Astrocyte of the hippocampus (primary cell): ENCODE results near the gene MTMR1.

Source experiments
- DNase-seq: peaks from one replicate; pipeline ENCODE4 v3.0.0; 2011; ENCODE audit warnings: low read depth, low spot score

Gene MTMR1

DNA sequence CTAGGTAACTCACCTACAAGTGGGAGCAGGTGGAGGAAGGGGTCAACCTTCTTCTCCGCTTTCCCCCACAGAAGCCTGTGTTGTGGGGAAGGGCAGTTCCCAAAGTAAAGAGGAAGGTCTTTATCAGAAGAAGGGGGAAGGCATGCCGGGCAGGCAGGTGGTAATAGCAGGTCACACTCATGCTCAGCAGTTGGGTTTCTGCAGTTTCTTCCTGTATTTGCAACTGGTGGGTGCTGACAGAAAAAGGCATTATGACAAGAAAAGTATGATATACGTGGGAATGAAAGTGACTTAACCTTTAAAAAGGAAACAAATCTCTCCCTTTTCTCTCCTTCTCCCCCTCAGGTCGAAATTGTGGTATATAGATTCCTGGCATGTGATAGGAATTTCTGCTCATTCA, 3.7 kb downstream of the MTMR1 start:
- no peak for DNase-seq

DNA sequence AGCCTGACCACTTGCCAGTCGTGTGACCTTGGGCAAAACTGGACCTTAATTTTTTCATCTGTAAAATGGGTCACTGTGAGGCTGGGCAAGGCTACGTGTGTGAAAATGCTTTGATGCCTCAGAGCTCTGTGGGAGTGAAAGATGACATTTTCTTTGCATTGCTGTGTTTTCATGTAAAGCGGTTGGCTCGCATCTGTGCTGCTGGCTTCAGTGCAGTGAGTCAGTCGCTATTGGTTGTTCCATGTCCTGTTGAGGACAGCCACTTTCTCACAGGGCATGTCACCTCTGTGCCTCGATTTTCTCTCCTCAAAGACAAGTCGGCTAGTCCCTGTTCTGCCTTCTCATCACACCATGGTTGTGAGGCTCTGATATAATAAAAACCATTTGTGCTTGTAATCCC, 4.4 kb downstream of the MTMR1 start:
- DNase-seq: no peak

DNA sequence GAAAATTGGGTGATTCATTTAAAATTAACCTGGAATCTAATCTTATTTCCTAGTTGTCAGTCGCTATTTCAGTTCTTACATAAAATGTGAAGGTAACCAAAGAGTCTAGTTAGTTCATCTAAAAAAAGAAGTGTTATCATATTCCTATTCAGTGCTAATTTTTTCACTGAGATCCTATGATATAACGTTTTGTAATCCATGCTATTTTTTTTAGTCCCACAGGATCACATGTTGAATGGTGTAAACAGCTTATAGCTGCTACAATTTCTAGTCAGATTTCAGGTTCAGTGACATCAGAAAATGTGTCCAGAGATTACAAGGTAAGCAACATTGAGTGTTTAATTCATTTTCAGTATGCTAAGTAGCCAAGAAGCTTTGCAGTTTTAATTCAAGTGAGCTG, 5.8 kb downstream of the MTMR1 start:
- DNase-seq: no peak

DNA sequence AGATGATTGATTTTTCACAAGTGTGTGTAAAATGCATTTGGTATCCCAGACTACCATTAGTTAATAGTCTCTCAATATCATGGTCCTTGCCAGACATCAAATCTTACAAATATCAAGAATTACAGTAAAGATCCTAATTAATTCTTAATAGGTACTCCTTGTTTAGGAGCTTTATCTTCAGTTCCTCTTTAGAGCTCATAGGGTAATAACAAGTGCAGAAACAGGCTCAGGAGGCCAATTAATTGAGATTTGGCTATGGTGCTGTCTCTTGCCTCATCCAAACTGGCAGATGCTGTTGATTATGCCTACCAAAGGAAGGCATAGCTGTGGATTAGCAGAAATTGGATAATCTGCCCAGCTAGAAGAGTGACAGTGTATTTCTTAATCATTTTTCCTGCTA, 6.9 kb downstream of the MTMR1 start:
- DNase-seq: no peak

DNA sequence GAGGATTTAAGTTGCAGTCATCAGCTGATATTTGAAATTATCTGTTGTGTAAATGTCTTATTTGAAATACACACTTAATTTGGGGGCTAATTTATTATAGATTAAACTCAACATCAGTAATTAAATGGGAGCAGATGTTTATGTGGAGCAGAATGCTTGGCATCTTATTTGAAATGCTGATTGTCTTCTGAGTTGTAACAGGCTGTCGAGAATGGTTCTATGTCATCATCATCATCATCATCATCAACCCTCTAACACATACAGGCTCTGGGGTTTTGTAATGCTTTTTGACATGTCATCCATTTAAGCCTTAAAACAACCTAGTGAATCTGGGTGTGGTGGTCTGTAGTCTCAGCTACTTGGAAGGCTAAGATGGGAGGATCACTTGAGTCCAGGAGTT, 8.2 kb downstream of the MTMR1 start:
- DNase-seq: no peak

DNA sequence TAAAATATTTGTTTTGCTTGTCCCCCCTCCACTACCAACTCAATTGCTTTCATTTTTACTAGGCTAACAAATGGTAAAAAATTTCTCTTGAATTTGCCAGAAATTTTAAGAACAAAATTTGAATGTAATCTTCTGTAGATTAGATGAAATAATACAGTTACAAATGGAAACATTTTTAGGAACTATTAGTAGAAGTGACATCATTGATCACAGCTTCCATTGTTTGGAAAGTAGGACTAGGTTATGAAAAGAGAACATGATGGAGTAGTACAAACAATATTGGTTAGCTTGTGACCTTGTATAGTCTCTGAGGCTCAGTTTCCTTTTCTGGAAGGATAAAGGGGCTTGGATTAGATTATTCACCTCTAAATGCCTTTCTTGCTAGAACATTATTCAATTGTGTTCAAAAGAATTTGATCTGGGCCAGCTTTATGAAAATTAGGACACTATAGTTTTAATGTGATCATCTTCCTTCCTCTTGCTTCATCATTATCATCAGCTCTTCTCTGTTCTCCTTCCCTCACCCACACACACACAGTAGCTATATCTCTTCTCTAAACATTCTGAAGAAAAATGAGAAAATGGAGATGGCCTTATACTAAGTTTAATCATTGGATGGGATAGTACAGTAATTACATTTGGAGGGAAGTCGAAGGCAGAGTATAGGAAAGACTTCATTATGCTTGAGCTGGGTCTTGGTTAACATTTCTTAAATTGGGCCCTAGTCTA, 9.9 kb downstream of the MTMR1 start:
- no peak for DNase-seq

DNA sequence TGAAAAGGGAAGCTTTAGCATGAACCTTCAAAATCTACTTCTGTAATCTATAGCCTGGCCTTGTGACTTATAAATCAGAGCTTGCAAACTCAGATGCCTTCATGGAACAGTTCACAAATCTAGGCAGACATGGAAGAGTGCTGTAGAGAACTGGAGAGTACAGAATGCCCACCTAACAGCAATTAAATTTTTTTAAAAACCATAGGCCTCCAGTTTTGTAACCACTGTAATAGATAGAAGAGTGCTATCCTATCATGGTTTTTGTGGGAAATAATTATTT, 10.4 kb downstream of the MTMR1 start:
- DNase-seq: no peak

DNA sequence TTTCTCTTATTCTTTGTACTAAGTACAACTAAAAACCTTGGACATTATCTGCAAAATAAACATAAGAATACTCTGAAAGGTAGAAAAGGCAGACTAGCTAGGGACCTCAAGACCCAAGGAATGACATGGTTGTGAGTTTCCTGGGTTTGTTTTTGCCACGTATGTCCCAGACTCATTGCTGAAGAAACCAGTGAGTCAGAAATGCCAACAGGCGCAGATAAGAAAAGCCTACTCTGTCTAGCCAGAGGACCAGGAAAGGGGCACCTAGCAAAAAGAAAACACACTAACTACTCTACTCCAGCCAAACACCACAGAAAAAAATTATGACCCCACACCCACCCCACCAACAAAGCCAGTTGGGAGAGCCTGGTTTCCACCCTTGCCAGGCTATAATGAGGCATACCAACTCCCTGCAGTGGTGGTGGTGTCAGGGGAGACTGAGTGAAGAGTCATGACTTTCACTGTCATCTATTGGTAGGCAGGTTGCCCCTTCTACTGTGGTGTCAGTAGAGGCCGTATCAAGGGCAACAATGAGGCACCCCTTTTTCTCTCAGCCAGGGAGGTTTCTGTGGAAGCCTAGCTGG, 10.9 kb downstream of the MTMR1 start:
- peak; percentile 74 for DNase-seq

DNA sequence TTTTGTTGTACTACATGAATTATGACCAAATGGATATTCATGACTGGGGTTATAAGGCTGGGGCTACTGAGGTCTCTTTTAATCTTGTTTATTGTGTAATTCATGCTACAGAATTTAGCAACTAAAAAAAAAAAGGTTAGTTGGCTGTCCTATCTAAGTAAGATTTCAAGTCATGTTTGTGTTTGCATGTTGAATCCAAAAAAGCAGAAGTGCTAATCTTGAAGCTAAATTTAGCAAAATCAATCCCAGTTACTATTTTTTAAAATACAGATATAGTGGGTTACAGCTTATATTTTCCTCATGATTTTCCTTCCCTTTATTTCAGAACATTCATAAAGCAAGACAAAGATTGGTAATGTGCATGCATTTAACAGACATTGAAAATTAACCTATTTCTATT, 19.4 kb downstream of the MTMR1 start:
- DNase-seq: no peak

DNA sequence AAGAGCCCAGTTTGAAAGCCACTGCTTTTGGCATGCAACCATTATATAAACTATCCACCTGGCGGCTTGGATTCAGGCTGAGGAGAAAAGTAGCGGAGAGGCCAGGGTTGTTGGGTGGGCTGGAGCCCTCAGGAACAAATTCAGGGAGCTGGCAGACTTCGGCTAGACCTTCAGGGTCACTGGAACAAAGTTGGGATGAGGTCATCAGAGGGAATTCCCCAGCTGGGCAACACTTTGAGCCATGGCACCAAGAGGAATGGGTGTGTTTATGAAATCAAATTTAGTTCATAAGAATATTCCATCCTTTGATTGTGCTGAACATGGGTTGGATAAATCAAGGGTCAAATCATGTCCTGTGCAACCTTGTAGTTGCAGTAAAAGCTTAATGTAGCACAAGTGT, 22.0 kb downstream of the MTMR1 start:
- DNase-seq: no peak

DNA sequence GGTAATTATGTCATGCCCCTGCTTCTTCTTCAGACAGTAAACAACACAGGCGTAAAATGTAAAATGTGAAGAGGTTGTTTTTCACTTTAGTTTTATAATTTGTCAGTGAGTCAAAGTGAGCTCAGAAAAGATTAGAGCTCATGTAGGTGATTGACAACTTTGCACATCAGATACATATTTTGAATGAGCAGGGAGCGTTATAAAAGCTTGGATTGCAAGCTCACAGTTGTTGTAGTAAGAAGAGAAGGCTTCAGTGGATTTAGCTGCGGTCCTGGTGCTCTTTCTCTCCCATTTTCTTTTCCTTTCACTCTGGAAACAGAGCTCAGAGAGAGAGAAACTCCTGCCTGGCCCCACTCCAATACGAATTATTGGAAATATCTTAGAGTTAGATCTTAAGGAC, 26.4 kb downstream of the MTMR1 start:
- DNase-seq: no peak

DNA sequence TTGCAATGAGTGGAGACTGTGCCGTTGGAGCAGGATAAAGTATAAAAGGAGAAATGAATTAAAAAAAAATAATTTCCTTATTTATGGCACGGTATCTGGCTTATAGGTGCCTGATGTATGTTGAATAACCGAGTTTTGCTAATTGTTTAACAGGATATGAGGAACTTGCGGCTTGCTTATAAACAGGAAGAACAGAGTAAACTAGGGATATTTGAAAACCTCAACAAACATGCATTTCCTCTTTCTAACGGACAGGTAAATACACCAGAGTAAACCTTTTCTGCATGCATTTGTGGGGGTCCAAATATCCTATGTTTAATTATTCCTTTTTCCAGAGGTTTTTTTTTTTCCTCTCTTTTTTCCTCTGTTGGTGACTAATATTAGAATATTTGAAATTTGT, 36.8 kb downstream of the MTMR1 start:
- DNase-seq: no peak

DNA sequence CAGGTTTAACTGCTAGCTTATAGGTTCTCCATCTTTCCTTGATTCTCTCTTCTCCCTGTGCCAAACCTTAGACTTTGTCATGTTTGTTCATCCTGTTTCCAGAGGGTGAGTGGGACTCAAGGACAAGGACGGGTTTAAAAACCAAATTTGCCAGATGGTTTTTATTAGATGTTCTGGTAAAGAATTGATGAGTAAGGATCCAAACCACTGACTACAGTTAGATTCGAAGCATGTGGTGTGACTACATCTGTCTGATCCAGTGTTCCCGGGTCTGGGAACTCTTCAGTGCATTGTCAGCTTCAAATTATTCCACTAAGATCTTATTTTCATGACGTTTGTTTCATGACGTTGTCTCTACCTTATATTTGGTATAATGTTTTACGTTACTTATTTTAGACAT, 37.5 kb downstream of the MTMR1 start:
- DNase-seq: no peak

DNA sequence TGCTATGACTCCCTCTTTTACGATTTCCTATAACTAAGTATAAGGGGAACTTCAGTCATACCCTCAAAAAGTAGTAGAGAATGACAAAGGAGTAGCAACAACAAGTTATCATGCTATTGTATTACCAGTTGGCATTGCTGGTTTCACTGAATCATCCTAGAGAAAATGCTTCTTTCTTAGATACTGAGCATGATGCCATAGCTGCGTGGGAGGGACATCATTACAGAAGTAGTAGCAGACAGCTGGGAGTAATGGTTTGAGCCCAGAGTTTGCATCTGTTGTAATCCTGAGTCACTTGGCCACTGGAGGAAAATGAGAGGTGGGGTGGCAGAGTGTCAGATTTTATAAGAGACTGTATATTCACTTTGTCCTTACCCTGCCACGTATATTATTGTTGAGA, 38.6 kb downstream of the MTMR1 start:
- peak; percentile 64 for DNase-seq

DNA sequence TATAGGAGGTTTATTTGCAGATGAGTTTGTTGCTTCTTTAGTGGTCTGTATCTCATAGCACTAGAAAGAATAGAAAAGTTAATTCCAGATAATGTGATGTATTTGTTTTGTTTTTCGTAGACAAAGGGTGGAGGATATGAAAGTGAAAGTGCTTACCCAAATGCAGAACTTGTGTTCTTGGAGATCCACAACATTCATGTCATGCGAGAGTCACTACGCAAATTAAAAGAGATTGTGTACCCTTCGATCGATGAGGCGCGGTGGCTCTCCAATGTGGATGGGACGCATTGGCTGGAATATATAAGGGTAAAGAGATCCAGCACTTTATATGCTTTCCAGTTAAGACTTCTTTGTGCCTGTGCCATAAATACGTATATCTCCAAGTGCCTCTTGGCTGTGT, 43.3 kb downstream of the MTMR1 start:
- no peak for DNase-seq

DNA sequence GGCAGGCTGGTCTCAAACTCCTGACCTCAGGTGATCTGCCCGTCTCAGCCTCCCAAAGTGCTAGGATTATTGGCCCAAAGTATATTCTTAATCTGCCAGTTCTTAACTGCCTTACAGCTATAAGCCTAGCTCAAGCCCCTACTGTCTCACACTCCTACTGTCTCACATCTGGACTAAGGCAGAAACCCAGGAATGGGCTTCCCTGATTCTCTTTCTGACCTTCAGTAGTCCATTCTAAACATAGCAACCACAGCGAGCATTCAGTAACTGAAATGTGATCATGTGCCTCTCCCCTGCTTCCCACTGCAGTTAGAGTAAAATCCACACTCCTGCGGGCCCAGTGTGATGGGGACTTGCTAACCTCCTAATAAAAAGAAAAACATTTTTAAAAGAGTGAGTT, 58.9 kb downstream of the MTMR1 start:
- DNase-seq: no peak

DNA sequence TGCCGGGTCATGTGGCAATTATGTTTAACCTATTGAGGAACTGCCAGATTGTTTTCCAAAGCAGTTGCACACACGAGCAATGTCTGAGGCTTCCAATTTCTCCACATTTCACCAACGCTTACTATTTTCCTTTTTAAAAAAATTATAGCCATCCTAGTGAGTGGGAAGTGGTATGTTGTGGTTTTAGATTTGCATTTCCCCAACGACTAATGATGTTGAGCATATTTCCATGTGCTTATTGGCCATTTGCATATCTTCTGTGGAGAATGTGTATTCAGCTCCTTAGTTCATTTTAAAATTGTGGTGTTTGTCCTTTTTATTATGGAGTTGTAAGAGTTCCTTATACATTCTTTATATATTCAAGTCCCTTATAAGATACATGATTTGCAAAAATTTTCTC, 60.2 kb downstream of the MTMR1 start:
- peak; percentile 45 for DNase-seq

DNA sequence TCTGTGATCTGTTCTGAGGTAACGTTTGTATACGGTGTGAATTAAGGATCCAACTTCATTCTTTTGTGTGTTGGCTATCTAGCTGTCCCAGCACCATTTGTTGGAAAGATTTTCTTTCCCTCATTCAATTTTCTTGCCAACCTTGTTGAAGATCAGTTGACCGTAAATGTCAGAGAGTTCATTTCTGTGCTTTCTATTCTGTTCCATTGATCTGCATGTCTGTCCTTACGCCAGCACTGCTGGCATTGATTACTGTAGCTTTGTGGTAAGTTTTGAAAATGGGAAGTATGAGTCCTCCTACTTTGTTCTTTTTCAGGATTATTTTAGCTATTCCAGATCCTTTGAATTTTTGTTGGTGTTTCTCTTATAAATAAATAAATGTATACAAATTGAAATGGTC, 60.8 kb downstream of the MTMR1 start:
- DNase-seq: peak; percentile 34

DNA sequence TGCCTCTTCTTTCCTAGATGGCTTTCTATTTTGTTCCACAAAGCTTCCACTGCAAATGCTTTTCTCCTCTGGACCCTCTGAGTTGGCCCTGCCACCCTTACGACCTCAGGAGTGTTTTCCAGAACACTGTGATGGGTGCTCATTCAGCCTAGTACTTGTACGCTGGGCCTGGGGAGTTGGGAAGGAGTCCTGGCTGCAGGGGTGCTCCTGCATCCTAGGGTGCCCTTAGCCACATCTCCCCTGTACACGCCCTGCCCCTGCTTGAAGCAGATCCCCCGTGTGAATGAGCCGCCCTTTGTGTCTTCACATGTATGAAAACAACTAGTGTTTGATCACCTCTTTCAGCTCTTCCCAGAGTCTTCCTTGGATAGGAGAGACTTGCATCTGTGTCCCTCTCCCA, 64.2 kb downstream of the MTMR1 start:
- DNase-seq: no peak

DNA sequence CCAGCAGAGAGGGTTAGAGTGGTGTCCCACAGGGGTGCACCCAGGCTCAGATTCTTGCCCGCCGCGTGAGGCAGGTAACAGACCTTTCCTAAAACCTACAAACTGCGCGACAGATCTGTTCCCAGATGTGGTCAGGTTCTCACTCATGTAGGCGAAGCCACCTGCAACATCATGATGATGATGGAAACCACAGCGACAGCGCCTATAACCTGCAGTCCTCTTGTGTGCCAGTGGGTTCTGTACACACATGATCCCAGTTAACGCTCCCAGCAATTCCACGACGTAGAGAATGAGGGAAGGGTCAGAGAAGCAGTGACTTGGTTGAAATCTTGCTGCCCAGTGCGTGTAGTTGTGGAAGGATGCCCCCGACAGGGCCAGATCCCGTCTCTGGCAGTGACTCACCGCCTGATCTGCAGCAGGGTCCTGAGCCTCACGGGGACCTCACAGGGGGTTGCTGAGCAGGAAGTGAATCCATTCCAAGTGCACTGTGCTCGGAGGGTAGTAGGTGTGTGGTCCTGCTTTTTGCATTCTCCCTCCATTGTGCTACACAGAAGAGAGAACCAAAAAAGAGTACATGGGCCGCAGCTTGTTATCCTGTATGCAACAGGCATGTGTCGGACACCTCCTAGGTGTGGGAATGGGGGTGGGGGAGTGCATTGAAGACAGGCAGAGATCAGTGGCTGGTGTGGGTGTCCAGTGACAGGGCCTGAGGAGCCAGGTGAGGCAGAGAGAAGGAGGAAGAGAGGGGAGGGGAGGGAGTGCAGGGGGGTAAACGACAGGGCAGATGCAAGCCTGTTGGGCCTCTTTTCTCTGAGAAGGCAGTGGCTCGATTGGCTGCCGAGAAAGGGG, 66.6 kb downstream of the MTMR1 start:
- no peak for DNase-seq

DNA sequence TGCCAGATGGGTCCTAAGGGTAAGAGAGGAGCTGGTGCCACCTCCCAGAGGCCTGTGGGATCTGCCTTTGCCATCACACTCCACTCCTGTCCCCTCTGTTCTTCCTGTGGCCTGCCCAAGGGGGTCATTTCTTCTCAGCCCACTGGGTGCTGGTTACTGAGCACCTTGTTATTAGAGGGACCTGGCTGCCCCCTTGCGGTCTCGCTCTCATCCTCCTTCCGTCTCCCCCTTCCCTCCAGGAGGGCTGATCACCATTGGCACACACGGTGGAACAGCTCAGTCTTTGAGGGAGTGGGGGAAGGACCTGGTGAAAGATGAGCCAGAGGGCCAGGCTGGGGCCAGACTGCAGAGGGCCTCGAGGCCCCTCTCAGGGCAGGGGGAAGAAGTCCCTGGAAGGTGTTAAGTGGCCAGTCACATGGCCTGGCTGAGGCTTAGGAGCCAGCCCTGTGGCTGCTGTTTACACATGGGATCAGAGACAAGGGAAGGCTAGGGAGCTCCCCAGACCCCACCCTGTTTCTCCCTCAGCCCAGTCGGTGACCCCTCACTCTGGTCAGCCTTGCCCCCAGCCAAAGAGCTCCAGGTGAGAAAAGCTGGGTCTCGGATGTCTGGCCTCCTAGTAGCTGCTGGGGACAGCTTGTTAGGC, 68.1 kb downstream of the MTMR1 start:
- no peak for DNase-seq

DNA sequence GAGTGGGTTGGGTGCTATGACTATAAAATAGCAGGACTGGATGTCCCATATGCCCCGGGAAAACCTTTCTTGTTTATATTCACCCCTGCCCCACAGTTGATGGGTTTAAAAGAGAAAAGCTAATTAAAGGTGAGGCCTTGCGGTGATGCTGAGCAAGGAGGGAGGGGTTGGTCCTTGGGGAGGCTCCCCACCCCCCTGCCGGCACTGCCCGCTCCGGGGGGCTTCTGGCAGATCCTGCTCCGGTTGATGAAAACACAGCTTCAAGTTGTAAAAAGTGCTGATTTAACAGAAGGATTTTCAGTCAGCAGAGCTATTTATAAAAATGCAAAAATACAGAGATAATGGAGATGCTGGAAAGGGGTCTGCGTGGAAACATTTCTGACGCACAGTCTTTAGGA, 68.6 kb downstream of the MTMR1 start:
- no peak for DNase-seq
